HG03060 (cell line): Measurements from ENCODE around the gene KMO.
A peak's percentile ranks its signal among the peaks of the same experiment; 100 is the strongest.

ENCODE experiments used
- ATAC-seq: cut with Tn5 transposase; IDR thresholded peaks from one replicate; pipeline ENCODE4 v1.9.1; 2021; ENCODE audit warnings: low read depth, moderate number of reproducible peaks; ENCODE audit not compliant: unreplicated experiment

The KMO gene

DNA sequence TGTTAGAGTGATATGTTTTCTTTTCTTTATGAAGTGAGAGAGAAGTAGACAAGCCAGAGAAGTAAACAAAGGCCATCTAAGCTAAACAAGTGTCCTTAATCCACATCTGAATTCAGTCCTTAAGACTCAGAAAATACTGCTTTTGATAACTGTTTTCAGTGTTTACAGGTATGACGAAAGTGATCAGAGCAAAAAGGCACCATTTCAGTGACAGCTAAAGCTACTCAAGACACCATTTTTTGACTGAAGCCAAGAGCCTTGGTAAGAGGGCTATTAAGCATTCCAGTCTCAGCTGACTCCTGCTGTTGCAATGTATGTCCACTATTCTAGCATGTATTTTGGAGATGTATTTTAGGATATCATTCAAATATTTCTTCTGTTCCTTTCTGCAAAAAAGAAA lies 4.1 kb downstream of the KMO start:
- no peak for ATAC-seq

DNA sequence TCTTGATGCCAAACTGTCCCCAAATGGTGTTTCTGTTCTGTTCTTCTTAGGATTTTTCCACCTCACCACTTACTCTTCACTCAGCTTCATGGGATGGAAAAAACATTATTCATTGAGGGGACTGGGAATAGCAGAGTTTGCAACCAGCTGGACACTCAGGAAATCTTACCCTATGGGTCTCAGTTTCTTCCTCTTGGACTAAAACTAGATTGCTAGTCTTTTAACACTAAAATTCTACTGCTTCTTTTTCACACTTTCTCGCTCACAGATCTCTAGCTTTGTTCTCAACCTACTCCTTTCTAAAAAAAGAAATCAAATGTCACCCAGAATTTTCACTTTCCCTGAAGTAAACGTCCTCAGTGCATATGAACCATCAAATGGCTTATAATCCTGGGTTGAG lies 4.8 kb downstream of the KMO start:
- ATAC-seq = no peak

DNA sequence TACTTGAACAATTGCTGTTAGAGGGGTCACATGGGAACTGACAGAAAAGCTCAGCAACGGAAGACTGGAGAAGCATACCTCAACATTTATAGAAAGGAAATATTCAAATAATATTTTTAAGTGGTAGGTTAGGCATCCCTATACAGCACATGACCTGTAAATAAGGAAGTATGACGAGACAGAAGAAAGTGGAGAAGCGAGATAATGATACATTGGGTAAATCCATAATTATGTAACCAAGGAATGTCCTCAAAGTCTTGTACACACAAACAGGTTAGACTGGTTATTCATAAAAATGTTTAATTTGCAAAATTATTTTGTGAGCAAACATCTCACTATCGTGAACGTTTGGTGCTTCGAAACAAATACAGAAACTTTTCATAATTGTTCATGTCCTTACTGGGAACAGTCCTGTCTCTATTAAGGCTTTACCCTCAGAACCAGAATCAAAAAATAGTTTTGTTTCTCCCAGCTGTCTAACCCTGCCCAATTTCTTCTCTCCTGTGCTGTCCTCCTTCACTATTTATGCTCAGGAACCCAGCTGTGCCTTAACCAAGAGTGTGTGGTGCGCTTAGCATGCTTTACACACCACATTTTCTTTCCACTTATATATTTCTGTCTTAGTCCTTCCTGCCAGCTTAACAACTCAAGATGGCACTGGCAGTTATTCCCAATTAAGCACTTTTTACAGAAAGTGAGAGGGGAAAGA lies 10.2 kb downstream of the KMO start:
- no peak for ATAC-seq

DNA sequence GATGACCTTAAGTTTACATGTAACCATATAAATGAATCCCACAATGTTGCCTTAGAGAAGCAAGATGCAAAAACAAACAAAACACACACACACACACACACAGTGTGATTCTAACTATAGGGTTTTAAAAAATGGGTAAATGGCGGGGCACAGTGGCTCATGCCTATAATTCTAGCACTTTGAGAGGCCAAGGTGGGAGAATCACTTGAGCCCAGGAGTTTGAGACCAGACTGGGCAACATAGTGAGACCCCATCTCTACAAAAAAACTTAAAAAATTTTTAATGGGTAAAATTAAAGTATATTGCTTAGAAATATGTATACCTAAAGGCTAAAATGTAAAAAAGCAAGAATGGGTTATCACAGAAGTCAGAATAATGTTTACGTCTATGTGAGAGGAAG lies 15.8 kb downstream of the KMO start:
- no peak for ATAC-seq

DNA sequence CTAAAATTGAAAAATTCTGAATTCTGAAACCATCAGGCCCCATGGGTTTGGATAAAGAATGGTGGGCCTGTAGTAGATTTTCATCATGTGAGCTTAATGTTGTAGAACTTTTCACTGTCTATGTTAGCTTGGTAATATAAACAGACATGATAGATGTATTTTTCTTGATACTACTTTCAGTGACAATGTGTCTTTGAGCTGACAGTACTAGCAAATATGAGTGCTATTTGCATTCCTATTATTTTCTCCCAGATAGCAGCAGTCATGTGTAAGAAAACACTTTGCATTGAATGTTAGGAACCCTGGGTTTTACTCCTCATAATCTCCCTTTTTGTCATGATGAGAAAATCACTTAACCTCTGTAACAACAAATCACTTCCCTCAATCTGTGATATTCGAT lies 18.1 kb downstream of the KMO start:
- ATAC-seq = no peak

DNA sequence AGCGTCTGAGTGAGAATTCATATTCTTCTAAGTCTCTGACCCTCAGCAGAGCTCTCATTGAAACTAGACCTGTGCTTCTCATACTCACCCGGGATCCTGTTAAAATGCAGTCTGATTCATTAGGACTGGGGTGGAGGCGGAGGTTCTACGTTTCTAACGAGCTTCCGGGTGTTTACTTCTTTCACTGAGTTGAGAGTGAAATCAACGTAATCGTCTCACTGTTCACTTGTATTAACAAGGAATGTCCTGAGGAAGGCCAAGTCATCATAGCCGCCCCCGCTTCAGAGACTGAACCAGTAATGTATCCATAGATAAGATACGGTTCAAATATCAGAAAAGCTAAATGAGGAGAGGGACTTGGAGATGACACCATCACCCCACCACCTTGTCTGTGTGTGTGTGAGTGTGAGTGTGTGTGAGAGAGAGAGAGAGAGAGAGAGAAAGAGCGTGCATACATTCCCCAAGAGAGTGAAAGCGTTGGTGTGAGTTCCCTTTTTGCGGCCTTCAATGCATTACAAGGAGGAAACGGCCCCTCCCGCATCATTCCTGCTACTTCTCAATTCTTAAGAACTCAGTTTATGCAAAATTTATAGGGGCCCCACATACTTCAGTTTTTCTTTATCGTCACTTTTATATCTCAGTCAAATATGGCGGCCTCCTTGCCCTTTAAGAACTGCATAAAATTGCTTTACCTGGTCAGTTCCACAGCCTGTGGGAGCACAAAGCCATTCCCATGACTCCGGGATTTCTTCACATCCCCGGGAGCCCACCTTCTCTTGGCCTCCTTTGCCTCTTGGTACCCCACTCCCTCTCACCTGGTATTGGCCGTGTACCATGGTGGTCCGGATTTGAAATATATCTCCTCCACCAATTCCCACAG lies 19.8 kb downstream of the KMO start:
- peak; percentile 53 for ATAC-seq

DNA sequence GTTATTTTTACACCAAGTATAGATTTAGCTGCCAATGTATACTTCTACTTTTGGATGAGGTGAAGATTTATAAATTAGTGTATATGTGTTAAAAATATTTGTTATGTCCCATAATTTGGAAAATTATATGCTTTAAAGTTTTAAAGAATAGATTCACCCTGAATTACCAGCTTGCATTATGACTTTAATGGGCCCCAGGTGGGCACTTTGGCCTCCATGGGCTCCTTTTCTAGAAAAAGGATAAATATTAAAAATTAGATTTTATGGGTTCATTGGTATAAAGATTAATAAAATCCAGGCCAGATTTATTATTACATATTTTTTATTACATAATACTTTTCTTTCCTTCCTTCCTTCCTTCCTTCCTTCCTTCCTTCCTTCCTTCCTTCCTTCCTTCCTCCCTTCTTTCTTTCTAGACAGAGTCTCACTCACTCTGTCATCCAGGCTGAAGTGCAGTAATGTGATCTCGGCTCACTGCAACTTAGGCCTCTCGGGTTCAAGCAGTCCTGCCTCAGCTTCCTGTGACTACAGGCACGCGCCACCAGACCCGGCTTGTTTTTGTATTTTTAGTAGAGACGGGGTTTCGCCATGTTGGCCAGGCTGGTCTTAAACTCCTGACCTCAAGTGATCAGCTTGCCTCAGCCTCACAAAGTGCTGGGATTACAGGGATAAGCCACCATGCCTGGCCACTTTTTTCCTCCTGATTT lies 21.9 kb downstream of the KMO start:
- no peak for ATAC-seq

DNA sequence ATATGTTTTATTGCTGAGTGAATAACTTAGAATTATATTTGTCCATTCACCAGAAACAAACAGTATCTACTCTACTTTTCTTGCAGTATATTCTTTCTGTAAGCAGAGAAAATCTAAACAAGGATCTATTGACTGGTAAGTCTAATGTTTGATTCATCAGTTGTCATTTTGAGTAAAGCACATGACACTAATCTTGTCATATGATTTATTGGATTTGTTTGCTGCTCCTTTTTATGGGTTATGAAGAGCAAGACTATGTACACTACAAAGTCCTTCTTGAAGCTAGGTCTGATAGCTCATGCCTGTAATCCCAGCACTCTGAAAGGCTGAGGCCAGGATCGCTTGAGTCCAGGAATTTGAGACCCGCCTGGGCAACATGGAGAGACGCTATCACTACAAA lies 23.3 kb downstream of the KMO start:
- no peak for ATAC-seq

DNA sequence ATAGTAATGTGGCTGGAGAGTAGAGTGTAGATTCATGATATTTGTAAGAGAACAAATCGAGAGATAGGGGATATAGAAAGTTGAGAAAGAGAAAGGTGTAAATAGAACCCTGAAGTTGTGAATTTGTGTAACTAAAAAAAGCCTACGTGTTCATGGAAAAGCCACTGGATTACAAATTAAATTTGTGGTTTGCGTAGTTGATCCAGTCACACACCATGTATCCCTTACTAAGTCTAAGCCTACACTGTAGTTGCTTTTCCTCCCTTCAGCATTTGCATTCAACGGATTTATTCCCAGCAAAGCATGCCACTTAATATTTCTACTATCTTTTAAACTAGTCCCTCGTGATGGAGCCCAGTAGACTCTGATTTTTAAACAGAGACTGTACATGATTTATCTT lies 24.9 kb downstream of the KMO start:
- ATAC-seq = no peak

DNA sequence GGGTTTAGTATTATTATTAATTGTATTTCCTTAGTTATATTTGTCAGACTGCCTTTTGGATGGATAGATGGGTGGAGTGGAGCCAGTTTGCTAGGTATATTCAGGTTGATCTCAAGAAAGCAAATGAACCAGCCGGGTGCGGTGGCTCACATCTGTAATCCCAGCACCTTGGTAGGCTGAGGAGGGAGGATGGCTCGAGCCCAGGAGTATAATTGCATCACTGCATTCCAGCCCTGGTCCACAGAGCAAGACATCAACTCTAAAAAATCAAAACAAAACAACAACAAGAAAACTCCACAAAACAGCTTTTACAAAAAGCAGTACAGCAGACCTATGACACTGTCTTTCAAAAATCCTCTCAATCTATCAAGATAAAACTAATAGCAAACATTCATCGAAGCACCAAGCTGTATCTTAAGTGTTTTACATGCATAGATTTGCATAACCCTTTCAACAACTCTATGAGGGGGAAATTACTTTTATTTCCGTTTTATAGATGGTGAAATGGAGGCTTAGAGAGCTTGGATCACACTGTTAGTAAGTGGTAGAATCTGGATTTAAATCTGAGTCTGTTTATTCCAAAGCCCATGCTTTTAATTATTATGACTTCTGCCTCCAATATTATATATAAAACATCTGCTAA lies 25.5 kb downstream of the KMO start:
- no peak for ATAC-seq

DNA sequence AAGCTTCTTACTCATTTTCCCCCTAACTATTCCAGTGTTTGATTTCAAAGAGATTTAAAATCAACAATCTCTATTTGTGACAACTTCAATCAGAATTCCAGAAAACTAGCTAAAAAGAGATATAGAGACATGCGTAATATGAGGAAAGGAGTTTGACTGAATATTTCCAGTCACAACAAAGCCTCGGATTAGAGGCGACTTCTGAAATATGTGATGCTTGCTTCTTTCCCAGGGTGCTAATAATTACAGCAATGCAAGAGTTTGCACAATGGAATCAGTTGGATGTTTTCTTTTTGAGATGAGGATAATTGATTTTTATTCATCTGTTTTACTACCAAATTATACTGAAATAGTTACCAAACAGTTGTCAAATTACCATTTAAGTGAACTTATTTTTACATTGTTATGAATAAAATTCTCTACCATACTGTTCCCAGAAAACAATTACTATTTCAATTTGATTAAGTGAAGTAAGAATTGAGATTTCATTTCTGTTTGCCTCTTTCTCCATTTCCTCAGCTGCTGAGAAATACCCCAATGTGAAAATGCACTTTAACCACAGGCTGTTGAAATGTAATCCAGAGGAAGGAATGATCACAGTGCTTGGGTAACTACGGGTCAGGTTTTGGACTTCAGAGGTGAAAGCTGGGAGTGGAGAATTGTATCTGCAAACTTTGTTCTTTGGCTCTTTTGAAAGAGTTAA lies 28.1 kb downstream of the KMO start:
- no peak for ATAC-seq

DNA sequence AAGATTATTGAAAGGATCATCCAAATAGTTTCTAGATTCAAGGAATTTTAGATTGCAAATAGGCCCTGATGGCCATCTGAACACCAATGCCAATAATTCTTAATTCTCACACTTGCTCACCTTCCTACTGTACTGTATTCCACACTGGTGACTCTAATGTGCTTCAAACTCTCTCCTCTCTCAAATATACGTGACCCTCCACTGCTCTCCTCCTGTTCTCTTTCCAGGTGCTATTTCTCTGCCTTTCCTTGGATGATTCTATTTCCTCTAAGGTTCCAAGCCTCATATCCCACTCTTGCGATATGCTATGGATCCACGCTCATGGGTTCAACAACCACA lies 28.6 kb downstream of the KMO start:
- no peak for ATAC-seq

DNA sequence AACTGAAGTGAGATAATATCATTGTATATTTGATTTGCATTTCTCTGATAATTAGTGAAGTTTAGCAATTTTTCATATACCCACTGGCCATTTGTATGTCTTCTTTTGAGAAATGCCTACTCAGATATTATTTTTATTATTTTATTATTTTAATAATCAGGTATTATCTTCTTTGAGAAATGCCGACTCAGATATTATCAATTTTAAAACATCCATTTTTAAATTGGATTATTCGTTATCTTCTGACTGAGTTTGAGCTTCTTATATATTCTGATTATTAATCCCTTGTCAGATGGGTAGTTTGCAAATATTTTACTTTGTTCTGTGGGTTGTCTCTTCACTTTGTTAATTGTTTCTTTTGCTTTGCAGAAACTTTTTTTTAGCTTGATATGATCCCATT lies 37.7 kb downstream of the KMO start:
- ATAC-seq = no peak

DNA sequence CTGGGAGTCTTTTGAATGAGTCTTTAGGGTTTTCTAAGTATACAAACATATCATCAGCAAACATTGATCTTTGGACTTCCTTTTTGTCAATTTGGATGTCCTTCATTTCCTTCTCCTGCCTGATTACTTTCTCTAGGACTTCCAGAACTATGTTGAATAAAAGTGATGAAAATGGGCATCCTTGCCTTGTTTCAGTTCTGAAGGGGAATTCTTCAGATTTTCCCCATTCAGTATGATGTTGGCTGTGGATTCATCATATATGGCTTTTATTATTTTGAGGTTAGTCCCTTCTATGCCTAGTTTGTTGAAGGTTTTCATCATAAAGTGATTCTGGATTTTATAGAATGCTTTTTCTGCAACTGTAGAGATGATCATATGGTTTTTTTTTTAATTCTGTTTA lies 42.0 kb downstream of the KMO start:
- ATAC-seq = no peak

DNA sequence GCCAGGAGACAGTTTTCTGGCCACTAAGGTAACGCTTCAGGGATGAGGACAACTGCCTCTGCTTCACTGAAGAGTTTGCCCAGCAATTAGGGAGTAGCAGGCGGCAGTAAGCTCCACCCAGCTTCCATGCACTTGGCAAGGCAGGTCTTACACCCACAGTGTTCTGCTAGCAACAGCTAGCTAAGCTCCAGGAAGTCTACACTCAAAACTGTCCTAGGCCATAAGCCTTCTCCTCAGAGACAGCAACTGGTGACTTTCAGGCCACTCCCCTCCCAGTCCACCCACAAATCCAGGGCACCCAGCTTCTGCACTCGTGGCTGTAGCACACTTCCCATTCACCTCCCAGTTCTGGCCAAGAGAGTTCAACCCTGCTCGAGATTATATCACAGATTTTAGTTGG lies 47.3 kb downstream of the KMO start:
- no peak for ATAC-seq

DNA sequence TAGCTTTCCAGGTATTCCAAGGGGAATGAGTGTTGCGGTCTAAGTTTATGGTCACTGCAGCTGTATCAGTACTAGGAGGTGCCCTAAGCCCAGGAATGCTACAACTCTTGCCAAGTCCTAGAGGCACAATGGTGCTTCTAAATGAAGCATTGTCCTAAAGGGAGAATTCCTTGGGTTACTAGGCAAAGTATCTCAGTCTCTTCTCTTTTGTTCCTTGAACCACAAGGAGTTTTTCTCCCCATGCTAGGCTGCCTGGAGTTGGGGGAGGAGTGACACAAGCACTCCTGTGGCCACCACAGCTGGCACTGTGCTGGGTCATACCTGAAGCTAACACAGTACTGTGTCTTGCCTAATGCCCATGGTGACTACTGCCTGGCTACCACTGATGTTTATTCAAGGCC lies 50.7 kb downstream of the KMO start:
- ATAC-seq = no peak

DNA sequence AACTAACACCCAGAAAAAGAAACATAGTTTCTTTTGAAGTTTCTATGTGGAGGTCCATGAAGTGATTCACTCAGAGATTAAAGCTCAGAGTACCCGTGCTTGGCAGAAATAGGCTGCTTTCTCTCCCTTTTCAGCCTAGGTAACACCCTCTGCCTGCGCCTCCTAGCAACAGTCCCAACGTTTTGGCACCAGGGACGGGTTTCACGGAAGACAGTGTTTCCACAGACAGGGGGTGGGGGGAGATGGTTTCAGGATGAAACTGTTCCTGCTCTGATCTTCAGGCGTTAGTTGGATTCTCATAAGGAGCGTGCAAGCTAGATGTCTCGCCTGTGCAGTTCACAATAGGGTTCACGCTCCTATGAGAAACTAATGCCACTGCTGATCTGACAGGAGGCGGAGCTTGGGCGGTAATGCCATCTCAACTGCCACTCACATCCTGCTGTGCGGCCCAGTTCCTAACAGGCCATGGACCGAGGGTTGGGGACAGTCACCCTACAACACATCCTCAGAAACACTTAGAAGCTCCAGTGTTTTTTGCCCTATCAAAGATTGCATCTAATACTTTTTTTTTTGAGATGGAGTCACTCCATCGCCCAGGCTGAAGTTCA lies 54.8 kb downstream of the KMO start:
- ATAC-seq = no peak

DNA sequence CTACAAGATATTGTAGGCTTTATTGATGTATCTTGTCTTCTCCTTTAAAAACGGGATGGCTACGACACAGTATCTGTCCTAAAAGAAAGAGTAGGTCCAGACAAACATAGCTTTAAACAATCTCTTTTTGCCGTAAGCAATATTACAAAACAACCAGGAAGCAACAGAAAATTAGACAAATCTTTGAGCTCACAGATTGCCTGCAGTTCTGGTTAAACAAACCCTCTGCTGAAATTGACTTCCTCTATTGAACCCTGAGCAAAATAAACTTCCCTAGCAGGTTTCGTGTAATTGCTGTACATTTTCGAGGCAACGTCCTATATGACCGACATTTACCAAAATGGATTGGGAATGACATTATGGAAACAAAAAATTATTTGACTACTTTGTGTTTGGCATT lies 57.3 kb downstream of the KMO start:
- ATAC-seq = no peak

DNA sequence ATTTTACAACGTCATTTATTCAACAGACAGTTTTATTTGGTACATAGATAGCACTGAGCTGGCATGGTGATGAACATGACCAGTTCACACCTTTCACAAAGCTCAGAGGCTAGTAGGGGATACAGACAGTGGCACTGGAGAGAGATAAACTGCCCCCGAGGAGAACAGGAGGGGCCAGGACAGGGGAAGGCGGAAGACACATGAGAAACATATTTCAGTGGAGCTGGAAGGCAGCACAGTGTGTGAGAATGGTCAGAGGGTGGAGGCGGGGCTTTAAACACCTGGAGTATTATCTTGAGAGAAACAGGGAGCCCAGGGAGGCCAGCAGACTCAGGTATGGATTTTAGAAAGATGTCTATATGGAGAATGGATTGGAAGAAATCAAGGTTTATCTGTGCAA lies 58.5 kb downstream of the KMO start:
- no peak for ATAC-seq

DNA sequence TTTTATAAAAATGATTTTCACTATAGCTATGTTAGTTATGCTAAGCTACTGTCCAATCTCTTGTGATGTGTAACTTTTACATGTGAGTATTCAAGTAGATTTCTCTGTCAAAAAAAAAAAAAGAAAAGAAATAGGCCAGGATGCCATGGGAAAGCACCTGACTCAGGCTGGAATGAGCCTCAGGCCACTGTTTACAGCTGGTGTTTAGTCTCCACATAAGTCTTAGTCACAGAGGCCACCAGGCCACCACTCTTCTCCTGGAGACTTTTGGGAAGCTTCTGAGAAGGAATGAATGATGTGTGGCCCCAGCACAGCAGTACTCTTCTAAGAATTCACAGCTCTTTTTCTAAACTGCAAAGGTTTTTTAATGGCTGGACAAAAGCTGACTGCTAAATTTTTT lies 59.1 kb downstream of the KMO start:
- ATAC-seq = no peak
